PC-9 (cell line): ENCODE measurements around the gene METTL9.

Experiments
- EZH2 ChIP-seq: fragments of 200-600 bp; sonication (generic); IDR thresholded peaks from 2 replicates; pipeline ENCODE4 v1.8.0; 2017; ENCODE audit warnings: antibody characterized with exemption, low read depth
- TF ChIP-seq, protein P1 (sequence below): fragments of 200-600 bp; sonication (generic); conservative IDR thresholded peaks from 2 replicates; pipeline ENCODE4 v1.6.1; 2017; ENCODE audit warnings: mixed run types, antibody characterized with exemption, mild to moderate bottlenecking, moderate library complexity

DNA sequence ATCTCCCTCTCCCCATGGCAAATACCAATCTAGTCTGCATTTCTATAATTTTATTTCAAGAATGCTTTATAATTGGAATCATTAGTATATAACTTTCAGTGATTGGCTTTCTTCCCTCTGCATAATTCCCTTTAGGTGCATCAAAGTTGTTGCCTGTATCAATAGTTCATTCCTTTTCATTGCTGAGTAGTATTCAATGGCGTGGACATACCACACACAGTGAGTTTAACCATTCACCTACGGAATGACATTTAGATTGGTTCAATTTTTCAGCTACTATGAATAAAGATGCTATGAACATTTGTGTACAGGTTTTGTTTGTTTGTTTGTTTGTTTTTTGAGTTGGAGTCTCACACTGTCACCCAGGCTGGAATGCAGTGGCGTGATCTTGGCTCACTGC, 74.1 kb downstream of the METTL9 start:
- TF ChIP-seq, protein P1, sequence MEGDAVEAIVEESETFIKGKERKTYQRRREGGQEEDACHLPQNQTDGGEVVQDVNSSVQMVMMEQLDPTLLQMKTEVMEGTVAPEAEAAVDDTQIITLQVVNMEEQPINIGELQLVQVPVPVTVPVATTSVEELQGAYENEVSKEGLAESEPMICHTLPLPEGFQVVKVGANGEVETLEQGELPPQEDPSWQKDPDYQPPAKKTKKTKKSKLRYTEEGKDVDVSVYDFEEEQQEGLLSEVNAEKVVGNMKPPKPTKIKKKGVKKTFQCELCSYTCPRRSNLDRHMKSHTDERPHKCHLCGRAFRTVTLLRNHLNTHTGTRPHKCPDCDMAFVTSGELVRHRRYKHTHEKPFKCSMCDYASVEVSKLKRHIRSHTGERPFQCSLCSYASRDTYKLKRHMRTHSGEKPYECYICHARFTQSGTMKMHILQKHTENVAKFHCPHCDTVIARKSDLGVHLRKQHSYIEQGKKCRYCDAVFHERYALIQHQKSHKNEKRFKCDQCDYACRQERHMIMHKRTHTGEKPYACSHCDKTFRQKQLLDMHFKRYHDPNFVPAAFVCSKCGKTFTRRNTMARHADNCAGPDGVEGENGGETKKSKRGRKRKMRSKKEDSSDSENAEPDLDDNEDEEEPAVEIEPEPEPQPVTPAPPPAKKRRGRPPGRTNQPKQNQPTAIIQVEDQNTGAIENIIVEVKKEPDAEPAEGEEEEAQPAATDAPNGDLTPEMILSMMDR, result no peak
- TF ChIP-seq EZH2, result no peak
